HuH-7.5 (cell line): ENCODE measurements around the gene PLSCR5.
A peak's percentile ranks its signal among the peaks of the same experiment; 100 is the strongest.

Source experiments
- DNase-seq: peaks from one replicate; pipeline ENCODE4 v3.0.0; 2011; ENCODE audit warnings: low spot score

The PLSCR5 gene

GRCh38 chr3:146585156-146585555 lies 20.0 kb downstream of the PLSCR5 start:
- no peak for DNase-seq

GRCh38 chr3:146581951-146582467 lies 23.1 kb downstream of the PLSCR5 start:
- DNase-seq = no peak

DNA sequence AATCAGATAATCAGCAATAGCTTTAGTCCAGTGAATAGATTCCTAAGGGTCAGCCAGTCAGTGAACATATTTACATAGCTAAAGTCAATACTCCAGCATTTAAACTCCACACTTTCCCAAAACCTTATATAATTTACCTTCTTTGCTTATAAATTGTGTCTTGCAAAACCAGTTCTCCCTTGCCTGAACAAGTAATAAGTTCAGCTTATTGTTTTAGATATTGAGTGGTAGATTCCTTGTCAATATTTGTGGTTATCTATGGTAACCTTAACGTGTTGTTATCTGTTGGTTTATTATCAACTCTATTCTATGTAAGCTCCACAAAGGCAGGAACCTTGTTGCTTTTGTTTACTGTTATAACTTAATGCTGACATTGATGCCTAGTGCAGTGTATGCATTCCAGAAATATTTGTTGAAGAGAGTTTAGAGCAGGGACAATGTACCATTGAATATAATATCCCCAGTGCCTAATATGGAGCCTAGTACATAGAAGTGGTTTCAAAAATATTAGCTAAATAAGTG lies 24.0 kb downstream of the PLSCR5 start:
- peak; percentile 3 for DNase-seq

- DNase-seq = no peak
Observed at GRCh38 chr3:146577662-146578061, 27.5 kb downstream of the PLSCR5 start.

- no peak for DNase-seq
Observed at GRCh38 chr3:146575636-146576035, 29.5 kb downstream of the PLSCR5 start.

GRCh38 chr3:146574173-146574572 lies 31.0 kb downstream of the PLSCR5 start:
- DNase-seq = no peak

DNA sequence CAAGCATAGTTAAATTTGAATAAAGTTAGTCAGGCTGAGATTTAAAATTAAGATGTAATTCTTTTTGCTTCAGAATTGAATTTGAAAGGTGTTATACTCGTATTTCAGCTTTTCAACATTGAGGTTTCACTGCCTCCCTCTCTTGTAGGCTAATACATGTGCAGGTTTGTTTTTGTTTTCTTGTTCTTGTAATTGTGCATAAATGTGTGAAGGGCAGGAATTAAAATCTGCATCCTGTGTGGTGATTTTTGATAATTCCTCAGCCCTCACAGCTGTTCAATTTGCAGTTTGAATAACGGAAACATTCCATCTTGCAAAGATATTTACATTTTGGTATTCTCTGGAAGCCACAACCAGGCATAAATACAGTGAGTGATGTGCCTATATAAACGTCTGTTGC lies 35.8 kb downstream of the PLSCR5 start:
- DNase-seq = no peak

- DNase-seq = no peak
Observed at GRCh38 chr3:146566138-146566537, 39.0 kb downstream of the PLSCR5 start.

GRCh38 chr3:146561879-146562278 lies 43.3 kb downstream of the PLSCR5 start:
- no peak for DNase-seq

GRCh38 chr3:146561463-146561862 lies 43.7 kb downstream of the PLSCR5 start:
- DNase-seq = no peak

GRCh38 chr3:146560678-146561077 lies 44.5 kb downstream of the PLSCR5 start:
- no peak for DNase-seq

DNA sequence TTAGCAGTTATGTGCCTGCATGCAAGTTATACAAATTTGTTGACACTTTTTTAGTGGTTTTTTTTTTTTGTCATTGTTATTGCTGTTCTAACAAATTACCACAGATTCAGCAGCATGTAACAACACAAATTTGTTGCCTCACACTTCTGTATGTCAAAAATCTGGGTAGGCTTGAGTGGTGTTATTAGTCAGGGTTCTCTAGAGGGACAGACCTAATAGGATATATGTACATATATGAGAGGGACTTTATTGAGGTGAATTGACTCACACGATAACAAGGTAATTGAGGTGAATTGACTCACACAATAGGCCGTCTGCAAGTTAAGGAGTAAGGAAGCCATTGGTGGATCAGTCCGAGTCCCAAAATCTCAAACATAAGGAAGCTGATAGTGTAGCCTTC lies 45.8 kb downstream of the PLSCR5 start:
- DNase-seq = no peak

GRCh38 chr3:146558781-146559180 lies 46.4 kb downstream of the PLSCR5 start:
- no peak for DNase-seq

DNA sequence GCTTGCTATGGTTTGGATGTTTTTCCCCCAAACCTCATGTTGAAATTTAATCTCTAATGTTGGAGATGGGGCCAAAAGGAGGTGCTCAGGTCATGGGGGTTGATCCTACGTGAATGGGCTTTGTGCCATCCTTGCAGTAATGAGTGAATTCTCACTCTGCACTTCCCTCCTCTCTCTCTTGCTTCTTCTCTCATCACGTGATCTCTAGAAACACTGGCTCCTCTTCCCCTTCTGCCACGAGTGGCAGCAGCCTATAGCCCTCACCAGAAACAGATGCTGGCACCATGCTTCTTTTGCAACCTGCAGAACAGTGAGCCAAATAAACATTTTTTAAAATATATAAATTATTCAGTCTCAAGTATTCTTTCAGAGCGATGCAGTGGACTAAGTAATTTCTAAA lies 47.4 kb downstream of the PLSCR5 start:
- DNase-seq = no peak

DNA sequence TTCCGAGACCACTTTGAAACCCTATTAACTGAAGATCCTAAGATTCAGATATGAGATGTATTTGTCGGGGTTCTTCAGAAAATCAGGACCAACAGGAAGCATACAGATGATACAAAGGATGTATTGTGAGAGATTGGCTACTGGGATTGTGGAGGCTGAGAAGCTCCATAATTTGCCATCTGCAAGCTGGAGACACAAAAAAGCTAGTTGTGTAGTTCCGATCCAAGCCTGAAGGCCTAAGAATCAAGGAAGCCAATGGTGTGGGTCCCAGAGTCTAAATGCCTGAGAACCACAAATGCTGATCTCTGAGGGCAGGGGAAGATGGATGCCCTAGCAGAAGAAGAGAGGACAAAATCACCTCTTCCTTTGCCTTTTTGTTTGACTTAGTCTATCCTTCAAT lies 49.8 kb downstream of the PLSCR5 start:
- DNase-seq = no peak

- DNase-seq = no peak
Observed at GRCh38 chr3:146554151-146554760, 50.9 kb downstream of the PLSCR5 start.

GRCh38 chr3:146550743-146551510 lies 54.2 kb downstream of the PLSCR5 start:
- no peak for DNase-seq

DNA sequence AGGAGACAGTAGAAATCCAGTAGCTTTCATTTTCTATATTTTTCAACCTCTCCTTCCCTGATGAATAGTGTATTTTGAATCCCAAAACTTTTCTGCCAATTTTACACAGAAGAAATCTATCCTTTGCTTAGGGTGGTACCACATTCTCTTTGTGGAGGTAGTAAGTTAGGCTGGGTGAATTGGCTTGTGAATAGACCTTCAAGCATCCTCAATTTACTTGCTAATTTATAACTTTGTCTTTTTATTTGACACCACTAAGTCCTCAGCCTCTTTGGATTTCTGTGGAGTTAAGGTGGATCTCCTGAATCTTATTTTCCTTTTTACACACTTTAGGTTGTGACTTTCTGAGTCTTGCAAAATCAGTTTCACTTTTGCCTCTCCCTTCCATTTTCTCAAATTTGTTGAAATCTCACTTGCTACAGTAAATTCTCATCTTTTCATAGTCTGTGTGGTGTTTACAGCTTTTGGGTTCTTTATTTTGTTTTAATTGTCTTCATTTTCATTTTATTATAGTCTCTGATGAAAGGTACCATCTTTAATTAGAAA lies 55.0 kb downstream of the PLSCR5 start:
- DNase-seq = no peak

- DNase-seq = no peak
Observed at GRCh38 chr3:146547235-146547835, 57.8 kb downstream of the PLSCR5 start.

- DNase-seq = no peak
Observed at GRCh38 chr3:146546366-146546965, 58.7 kb downstream of the PLSCR5 start.

GRCh38 chr3:146544929-146545528 lies 60.1 kb downstream of the PLSCR5 start:
- no peak for DNase-seq
